GM12892 (cell line): ENCODE results near the gene DTNBP1.

Source experiments
- DNase-seq: peaks from one replicate; pipeline ENCODE4 v3.0.0; 2011; ENCODE audit not compliant: insufficient read length
- FAIRE-seq: peaks from 2 replicates; lab custom pipeline; 2011; peaks lifted over from hg19 to GRCh38; lab: Jason Lieb, UNC
- POLR2A ChIP-seq: IDR thresholded peaks from 2 replicates; pipeline ENCODE4 v1.6.1; 2011; ENCODE audit warnings: low read depth, low read length, control low read depth
- POLR2AphosphoS5 ChIP-seq: IDR thresholded peaks from 2 replicates; pipeline ENCODE4 v1.6.1; 2011; ENCODE audit warnings: low read depth, low read length, control low read depth
- TAF1 ChIP-seq: IDR thresholded peaks from 2 replicates; pipeline ENCODE4 v1.6.1; 2011; ENCODE audit warnings: low read depth, mild to moderate bottlenecking, control low read depth, low read length, borderline replicate concordance

Gene DTNBP1

GRCh38 chr6:15596186-15596896, 66.5 kb downstream of the DTNBP1 start:
- FAIRE-seq: no peak
- DNase-seq: no peak
- TF ChIP-seq POLR2A (no peak), TAF1 (no peak), POLR2AphosphoS5 (no peak)

GRCh38 chr6:15595461-15596173, 67.2 kb downstream of the DTNBP1 start:
- FAIRE-seq: no peak
- TF ChIP-seq POLR2A (no peak), TAF1 (no peak), POLR2AphosphoS5 (no peak)
- no peak for DNase-seq

DNA sequence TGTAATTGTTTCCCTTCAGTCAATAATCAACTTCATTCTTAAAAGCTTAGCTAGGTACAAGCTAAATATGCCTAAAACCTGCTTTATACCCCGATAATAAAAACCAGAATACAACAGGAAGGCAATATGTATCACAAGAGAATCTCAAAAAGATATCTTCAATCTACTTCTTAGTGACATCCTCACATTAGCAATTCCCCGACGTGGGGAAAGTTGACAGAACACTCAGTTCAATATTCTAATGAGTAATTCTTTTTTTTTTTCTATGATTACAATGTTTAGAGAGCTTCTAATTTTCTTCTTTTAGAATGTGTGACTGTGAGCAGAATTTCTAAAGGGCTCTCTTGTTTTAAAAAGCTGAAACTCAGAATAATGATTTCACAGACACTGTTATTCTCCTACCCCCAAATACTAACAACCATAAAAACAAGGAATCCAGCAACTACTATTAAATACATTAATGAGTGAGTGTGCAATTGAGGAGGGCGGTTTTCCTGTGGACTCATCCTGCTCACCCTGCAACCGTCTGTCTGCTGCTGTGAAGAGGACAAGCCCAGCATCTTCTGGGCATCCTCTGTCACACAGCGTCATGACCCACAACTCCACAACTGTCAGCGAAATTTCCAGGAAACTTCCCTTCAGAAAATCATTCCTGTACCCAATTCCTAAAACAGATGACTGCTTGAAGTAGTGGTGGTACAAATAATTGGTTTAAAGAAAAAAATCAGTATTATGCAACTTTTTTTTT, 68.1 kb downstream of the DTNBP1 start:
- FAIRE-seq: no peak

DNA sequence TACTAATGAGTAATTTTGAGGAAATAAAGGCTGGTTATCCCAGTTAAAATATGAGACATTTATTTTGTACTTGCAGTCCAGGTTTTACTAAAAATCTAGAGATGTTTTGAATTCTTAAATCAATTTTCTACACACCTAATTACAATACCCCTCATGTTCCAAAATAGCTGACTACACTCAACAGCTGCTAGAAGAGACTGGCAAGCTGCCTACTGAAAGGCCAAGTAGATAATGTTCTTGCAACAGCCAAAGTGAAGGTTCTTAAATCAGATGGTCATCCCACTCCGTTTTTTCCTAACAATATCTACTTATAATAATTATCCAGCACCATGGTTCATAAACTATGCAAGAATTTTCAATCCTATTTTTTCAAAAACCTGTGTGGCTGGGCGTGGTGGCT, 69.0 kb downstream of the DTNBP1 start:
- TF ChIP-seq POLR2A (no peak), POLR2AphosphoS5 (no peak), TAF1 (no peak)
- FAIRE-seq: no peak
- no peak for DNase-seq

More for the DNA sequence above, 68.1 kb downstream of the DTNBP1 start:
- TF ChIP-seq POLR2A: no peak
- no peak for TF ChIP-seq TAF1
- TF ChIP-seq POLR2AphosphoS5: no peak
- no peak for DNase-seq

DNA sequence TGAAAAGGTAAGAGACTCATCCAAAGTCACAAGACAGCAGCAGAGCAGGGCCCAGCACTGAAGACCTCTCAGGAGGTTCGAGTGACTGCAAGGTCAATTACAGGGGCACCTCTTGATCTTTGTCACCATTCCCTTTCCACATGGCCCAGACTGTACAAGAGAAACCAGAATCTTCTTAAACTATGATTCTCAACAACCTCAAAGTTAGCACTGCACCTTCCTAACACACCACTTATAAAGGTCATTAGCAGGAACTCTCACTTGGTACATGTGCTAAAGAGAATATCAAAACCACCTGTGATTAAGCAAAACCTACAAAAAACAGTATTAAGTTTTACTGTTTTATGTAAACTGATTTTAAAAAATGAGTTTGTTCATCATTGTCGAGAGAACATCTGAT, 70.2 kb downstream of the DTNBP1 start:
- no peak for FAIRE-seq
- no peak for DNase-seq
- TF ChIP-seq TAF1 (no peak), POLR2AphosphoS5 (no peak), POLR2A (no peak)

GRCh38 chr6:15588971-15589634, 73.7 kb downstream of the DTNBP1 start:
- DNase-seq (no peak), FAIRE-seq (peak; percentile 57)
- no peak for TF ChIP-seq POLR2AphosphoS5
- no peak for TF ChIP-seq POLR2A
- no peak for TF ChIP-seq TAF1

- no peak for TF ChIP-seq TAF1
- TF ChIP-seq POLR2AphosphoS5: no peak
- TF ChIP-seq POLR2A: no peak
- DNase-seq (no peak), FAIRE-seq (no peak)
These were observed 76.3 kb downstream of the DTNBP1 start for GRCh38 chr6:15586503-15586902.

GRCh38 chr6:15585760-15586214, 77.0 kb downstream of the DTNBP1 start:
- DNase-seq (no peak), FAIRE-seq (no peak)
- TF ChIP-seq POLR2AphosphoS5 (no peak), TAF1 (no peak), POLR2A (no peak)

- DNase-seq: no peak
- TF ChIP-seq POLR2AphosphoS5: no peak
- no peak for TF ChIP-seq POLR2A
- no peak for TF ChIP-seq TAF1
- no peak for FAIRE-seq
These were observed 80.3 kb downstream of the DTNBP1 start for GRCh38 chr6:15582499-15582898.

- TF ChIP-seq POLR2AphosphoS5 (no peak), TAF1 (no peak), POLR2A (no peak)
- no peak for FAIRE-seq
- no peak for DNase-seq
These were observed 81.1 kb downstream of the DTNBP1 start for GRCh38 chr6:15581751-15582150.

GRCh38 chr6:15580326-15580725, 82.5 kb downstream of the DTNBP1 start:
- DNase-seq: no peak
- peak; percentile 5 for FAIRE-seq
- TF ChIP-seq POLR2A (no peak), TAF1 (no peak), POLR2AphosphoS5 (no peak)
